HepG2 (cell line): ENCODE results near the gene MICOS13. TPM values are rescaled to one million over a fixed set of nuclear protein-coding genes. Genes with fewer than 3 reads are reported as not detected.

Source experiments
- ATAC-seq: fragments of 200-7000 bp; cut with Tn5 transposase; 3 replicates; pipeline ENCODE4 v1.9.1; 2020; ENCODE audit warnings: mild to moderate bottlenecking, moderate library complexity
- BruUV-seq: library from RNA; stranded (reverse); fragments of 400-500 nt; replicated peaks from 2 replicates; lab custom pipeline; 2021; lab: Mats Ljungman, UMichigan
- CTCF ChIA-PET: fragments of 300-600 bp; formaldehyde crosslinking; extraction: SDS; loops from one replicate; lab custom pipeline; 2021; ENCODE audit warnings: low total read pairs, inconsistent platforms, low intra/inter-chr PET ratio; lab: Yijun Ruan, JAX
- POLR2A ChIA-PET: fragments of 350-600 bp; sonication (Branson Sonifier 250); formaldehyde crosslinking; loops from one replicate; lab custom pipeline; 2020; ENCODE audit warnings: antibody characterized with exemption, inconsistent platforms; lab: Yijun Ruan, JAX
- DNase-seq: peaks from one replicate; pipeline ENCODE4 v3.0.0-alpha.2; 2015; ENCODE audit warnings: low spot score
- FAIRE-seq: peaks from 3 replicates; lab custom pipeline; 2011; peaks lifted over from hg19 to GRCh38; lab: Jason Lieb, UNC
- H2AFZ ChIP-seq: one replicate; pipeline ENCODE4 v1.6.1; 2011; ENCODE audit warnings: low read length, inconsistent platforms
- H3K27ac ChIP-seq: fragments of 300-600 bp; 3 replicates; pipeline ENCODE4 v1.8.0; 2011; ENCODE audit warnings: mixed run types, mild to moderate bottlenecking, mixed read lengths, low read length, inconsistent platforms; ENCODE audit not compliant: insufficient read depth; ENCODE audit errors: extremely low read length
- H3K27me3 ChIP-seq, 2 experiments: fragments of 200-600 bp in 1 of 2; 2 replicates in 1 of 2; 3 replicates in 1 of 2; pipeline versions ENCODE4 v1.6.0 to v1.8.0; 2011; ENCODE audit warnings: low read length in 2 of 2, mild to moderate bottlenecking in 2 of 2, moderate library complexity in 2 of 2, inconsistent platforms in 1 of 2; ENCODE audit not compliant: insufficient read depth in 2 of 2, control insufficient read depth in 1 of 2
- H3K36me3 ChIP-seq, 2 experiments: fragments of 200-600 bp in 1 of 2; replicated peaks in 1 of 2; 2 replicates in 1 of 2; 3 replicates in 1 of 2; pipeline versions ENCODE4 v1.5.1 to v1.8.0; 2011; ENCODE audit warnings: low read length in 2 of 2, inconsistent platforms in 1 of 2; ENCODE audit not compliant: insufficient read depth in 2 of 2, control insufficient read depth in 1 of 2
- H3K4me1 ChIP-seq: 2 replicates; pipeline ENCODE4 v1.5.1; 2012; ENCODE audit warnings: low read length, inconsistent platforms; ENCODE audit not compliant: insufficient read depth
- H3K4me2 ChIP-seq: 2 replicates; pipeline ENCODE4 v1.6.0; 2011; ENCODE audit warnings: low read depth, low read length, inconsistent platforms
- H3K4me3 ChIP-seq, 3 experiments: fragments of 200-600 bp in 1 of 3; sonication (generic), shearing (Covaris generic) in 1 of 3; replicated peaks in 1 of 3; 2 replicates each; pipeline ENCODE4 v1.5.1; 2011 to 2016; ENCODE audit warnings: low read length in 3 of 3, inconsistent platforms in 2 of 3, low read depth in 2 of 3, mild to moderate bottlenecking in 2 of 3, control low read depth in 1 of 3, mixed read lengths in 1 of 3; ENCODE audit not compliant: insufficient read depth in 1 of 3
- H3K79me2 ChIP-seq: one replicate; pipeline ENCODE4 v1.6.1; 2011; ENCODE audit warnings: low read length, inconsistent platforms; ENCODE audit not compliant: insufficient read depth
- H3K9ac ChIP-seq: 2 replicates; pipeline ENCODE4 v1.6.0; 2011; ENCODE audit warnings: mild to moderate bottlenecking, low read depth, low read length, inconsistent platforms; ENCODE audit not compliant: insufficient read depth
- H3K9me3 ChIP-seq: 2 replicates; pipeline ENCODE4 v1.5.1; 2012; ENCODE audit warnings: mild to moderate bottlenecking, low read length
- H4K20me1 ChIP-seq: 2 replicates; pipeline ENCODE4 v1.6.0; 2011; ENCODE audit warnings: inconsistent platforms, mild to moderate bottlenecking, low read length, moderate library complexity; ENCODE audit not compliant: insufficient read depth
- CEBPG ChIP-seq: IDR thresholded peaks from 2 replicates; pipeline ENCODE4 v1.6.1; 2016
- NFKBIZ ChIP-seq: IDR thresholded peaks from 2 replicates; pipeline ENCODE4 v1.6.1; 2018; ENCODE audit warnings: missing genetic modification reagents, missing compliant biosample characterization
- NR2C2 ChIP-seq: sonication (generic); formaldehyde crosslinking; IDR thresholded peaks from 2 replicates; pipeline ENCODE4 v1.4.0; 2020; ENCODE audit warnings: missing genetic modification reagents, mild to moderate bottlenecking, moderate library complexity, borderline replicate concordance
- NR2F6 ChIP-seq, 2 experiments: IDR thresholded peaks; 2 replicates each; pipeline ENCODE4 v1.6.1; 2016; ENCODE audit warnings: antibody characterized with exemption in 1 of 2, mild to moderate bottlenecking in 1 of 2
- RFX5 ChIP-seq: IDR thresholded peaks from 2 replicates; pipeline ENCODE4 v1.6.1; 2011; ENCODE audit warnings: low read depth, low read length, improper control_type of control experiment
- SMC3 ChIP-seq: IDR thresholded peaks from 2 replicates; pipeline ENCODE4 v1.6.1; 2011; ENCODE audit warnings: low read length, improper control_type of control experiment
- ZNF460 ChIP-seq: sonication (generic); formaldehyde crosslinking; IDR thresholded peaks from 2 replicates; pipeline ENCODE4 v1.5.1; 2020; ENCODE audit warnings: missing genetic modification reagents, mild to moderate bottlenecking, borderline replicate concordance
- WGBS: methylation state at CpG from one replicate; pipeline ENCODE4 v1.1.6; 2017; ENCODE audit warnings: low lambda C conversion rate; 5-methylcytosine and 5-hydroxymethylcytosine counted together
- in situ Hi-C: cut with HindIII; loops from 2 replicates; pipeline ENCODE4 v1.10.0; 2017; ENCODE audit warnings: low pct_unique_long_range_greater_than_20kb; ENCODE audit not compliant: extremely low pct_ligation_motif_present
- intact Hi-C: fragments of 100-400 bp; cut with micrococcal nuclease; formaldehyde crosslinking; loops from one replicate; pipeline ENCODE4 v1.10.0; 2022; ENCODE audit not compliant: unreplicated experiment
- polyA plus RNA-seq, 8 experiments: library from polyadenylated mRNA; depleted of rRNA in 3 of 8; stranded (reverse) in 7 of 8; unstranded in 1 of 8; fragments of >200 nt; fragmentation: Illumina TruSeq in 4 of 8; extraction: Trizol in 4 of 8; gene quantifications; 2 replicates each; pipeline versions ENCODE4 v1.2.1 to v1.2.3, GENCODE V29; 2011 to 2016; ENCODE audit warnings: low read depth in 4 of 8, missing spikeins in 1 of 8, mixed read lengths in 1 of 8; ENCODE audit not compliant: insufficient read depth in 1 of 8
- total RNA-seq, 5 experiments: library from RNA; depleted of rRNA; stranded (reverse); fragments of >200 nt; fragmentation: Illumina TruSeq; extraction: Trizol; gene quantifications; 2 replicates each; pipeline ENCODE4 v1.2.3, GENCODE V29; 2016; ENCODE audit warnings: low read depth in 1 of 5
- TF ChIP-seq, protein P1 (sequence below): sonication (generic); formaldehyde crosslinking; IDR thresholded peaks from 2 replicates; pipeline ENCODE4 v1.5.0; 2020; ENCODE audit warnings: mild to moderate bottlenecking, missing genetic modification reagents
- TF ChIP-seq, protein P2 (sequence below): sonication (generic); formaldehyde crosslinking; IDR thresholded peaks from 2 replicates; pipeline ENCODE4 v1.4.0; 2020; ENCODE audit warnings: missing genetic modification reagents

The MICOS13 gene
- total and polyA plus RNA-seq, 2 of the 13 experiments (the other 11 are each of a cell fraction or from before 2014, with no cell fraction given), result 28.8 to 35.4 TPM

DNA sequence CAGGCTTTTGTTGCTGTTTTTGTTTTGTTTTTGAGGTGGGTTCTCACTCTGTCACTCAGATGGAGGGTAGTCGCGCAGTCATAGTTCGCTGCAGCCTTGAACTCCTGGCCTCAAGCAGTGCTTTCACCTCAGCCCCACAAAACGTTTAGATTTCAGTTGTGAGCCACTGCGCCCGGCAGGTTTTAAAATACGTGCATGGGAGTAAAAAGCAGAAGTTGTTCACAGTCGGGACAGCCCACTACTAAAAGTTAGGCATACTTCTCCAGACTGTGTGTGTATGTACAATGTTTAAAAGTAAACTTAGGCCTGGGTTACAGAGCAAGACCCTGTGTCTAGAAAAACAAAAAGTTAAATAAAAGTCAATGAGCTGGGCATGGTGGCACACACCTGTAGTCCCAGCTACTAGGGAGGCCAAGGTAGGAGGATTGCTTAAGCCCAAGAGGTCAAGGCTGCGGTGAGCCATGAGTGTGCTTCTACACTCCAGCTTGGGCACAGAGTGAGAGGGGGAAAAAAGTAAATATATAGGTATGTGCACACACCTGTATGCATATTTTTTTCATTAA, 51.3 kb downstream of the MICOS13 start:
- WGBS, result 89% methylated on average over 9 of the region's 9 CpGs
- in situ Hi-C loops, result no loop called here
- Histone ChIP-seq H3K9me3 (no peaks in the 10 kb centered on the region), H3K4me3 (no peak overlapping the region), H3K27me3 (peaks cover 0 to 1% of the 10 kb centered on the region in 2 experiments; a peak in 2 of 5 replicates), H3K36me3 (peaks cover 18 to 72% of the 10 kb centered on the region in 2 experiments)
- FAIRE-seq (no peak), DNase-seq (no peak)
- CTCF ChIA-PET, result no interaction called here
- TF ChIP-seq, protein P1, sequence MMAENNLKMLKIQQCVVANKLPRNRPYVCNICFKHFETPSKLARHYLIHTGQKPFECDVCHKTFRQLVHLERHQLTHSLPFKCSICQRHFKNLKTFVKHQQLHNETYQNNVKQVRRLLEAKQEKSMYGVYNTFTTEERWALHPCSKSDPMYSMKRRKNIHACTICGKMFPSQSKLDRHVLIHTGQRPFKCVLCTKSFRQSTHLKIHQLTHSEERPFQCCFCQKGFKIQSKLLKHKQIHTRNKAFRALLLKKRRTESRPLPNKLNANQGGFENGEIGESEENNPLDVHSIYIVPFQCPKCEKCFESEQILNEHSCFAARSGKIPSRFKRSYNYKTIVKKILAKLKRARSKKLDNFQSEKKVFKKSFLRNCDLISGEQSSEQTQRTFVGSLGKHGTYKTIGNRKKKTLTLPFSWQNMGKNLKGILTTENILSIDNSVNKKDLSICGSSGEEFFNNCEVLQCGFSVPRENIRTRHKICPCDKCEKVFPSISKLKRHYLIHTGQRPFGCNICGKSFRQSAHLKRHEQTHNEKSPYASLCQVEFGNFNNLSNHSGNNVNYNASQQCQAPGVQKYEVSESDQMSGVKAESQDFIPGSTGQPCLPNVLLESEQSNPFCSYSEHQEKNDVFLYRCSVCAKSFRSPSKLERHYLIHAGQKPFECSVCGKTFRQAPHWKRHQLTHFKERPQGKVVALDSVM (CRISPR knock-in tag), result 0 out of 2 replicates have a peak, but pooled peaks have one; percentile 20
- TF ChIP-seq ZNF460 (CRISPR knock-in tag), result peak; percentile 89
- TF ChIP-seq NR2C2 (CRISPR knock-in tag), result peak; percentile 36; the same call in 1 of the 2 replicates
- TF ChIP-seq, protein P2, sequence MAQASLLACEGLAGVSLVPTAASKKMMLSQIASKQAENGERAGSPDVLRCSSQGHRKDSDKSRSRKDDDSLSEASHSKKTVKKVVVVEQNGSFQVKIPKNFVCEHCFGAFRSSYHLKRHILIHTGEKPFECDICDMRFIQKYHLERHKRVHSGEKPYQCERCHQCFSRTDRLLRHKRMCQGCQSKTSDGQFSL (CRISPR knock-in tag), result no peak
- 0 out of 2 replicates have a peak, but pooled peaks have one; percentile 14 for TF ChIP-seq NR2F6 (IDR thresholded peaks at IDR 0.05)
- peak; percentile 28; the same call in 1 of the 2 replicates for TF ChIP-seq NR2F6 (CRISPR knock-in tag; IDR thresholded peaks at IDR 0.05)
- TF ChIP-seq CEBPG, result peak; percentile 36; the same call in 1 of the 2 replicates
- no peak for TF ChIP-seq NFKBIZ (CRISPR knock-in tag)
- TF ChIP-seq SMC3, result no peak
- TF ChIP-seq RFX5, result no peak
- TF ChIP-seq, all 625 proteins: peak for 5
- Histone ChIP-seq H2AFZ (no peak overlapping the region), H3K27ac (no peak overlapping the region), H3K79me2 (peaks cover 95% of the 10 kb centered on the region), H3K4me1 (peaks cover 83% of the 10 kb centered on the region), H3K9ac (no peak overlapping the region), H4K20me1 (peaks cover 79% of the 10 kb centered on the region), H3K4me2 (no peak overlapping the region)
- POLR2A ChIA-PET, result interaction anchor here (0.7 to 1.1 kb wide), 2 partner anchors 13 to 1767 kb away, joined by 3 to 7 read pairs; no protein-coding TSS in a partner anchor
- intact Hi-C loops, result no loop called here
- no peak for ATAC-seq
- no TSS peak for BruUV-seq
